ENCODE measurements around the gene NUDT19.

- TF ChIP-seq CTCF (IDR thresholded peaks at IDR 0.05) (no peak), POLR2A (IDR thresholded peaks at IDR 0.05; ENCODE audit: low read depth) (no peak), POLR2AphosphoS5 (IDR thresholded peaks at IDR 0.05) (no peak)
Measured at GRCh38 chr19:32651729-32652140, 39.9 kb upstream of the NUDT19 start.

Data from esophagus muscularis mucosa (tissue), 3 donors.